BJ (cell line): ENCODE data around the gene HSCB. TPM values are rescaled to one million over a fixed set of nuclear protein-coding genes. Genes with fewer than 3 reads are reported as not detected.
"Not testable (repeated sequence)": the region's sequence is repeated elsewhere in the genome, so short reads cannot be mapped to it uniquely, and the experiment has no call there.

Experiments used
- CTCF ChIA-PET: fragments of 350-600 bp; formaldehyde crosslinking; extraction: SDS; loops from one replicate; lab custom pipeline; 2021; ENCODE audit warnings: antibody characterized with exemption, inconsistent platforms; lab: Yijun Ruan, JAX
- POLR2A ChIA-PET: fragments of 300-600 bp; sonication (Branson Sonifier 250); formaldehyde crosslinking; extraction: SDS; loops from one replicate; lab custom pipeline; 2021; ENCODE audit warnings: antibody characterized with exemption; lab: Charles Lee
- DNase-seq: peaks from one replicate; pipeline ENCODE4 v3.0.0-alpha.2; 2011; ENCODE audit warnings: low read depth
- H3K27me3 ChIP-seq: 2 replicates; pipeline ENCODE4 v1.6.0; 2011; ENCODE audit warnings: low read length; ENCODE audit not compliant: control insufficient read depth, insufficient read depth
- H3K36me3 ChIP-seq: 2 replicates; pipeline ENCODE4 v1.5.1; 2011; ENCODE audit warnings: low read length; ENCODE audit not compliant: control insufficient read depth, insufficient read depth
- H3K4me3 ChIP-seq: 2 replicates; pipeline ENCODE4 v1.5.1; 2011; ENCODE audit warnings: low read depth, mild to moderate bottlenecking, control low read depth, low read length
- CTCF ChIP-seq: IDR thresholded peaks from 2 replicates; pipeline ENCODE4 v1.5.1; 2011; ENCODE audit warnings: low read depth, mild to moderate bottlenecking, control low read depth, inconsistent platforms, low read length, moderate library complexity; ENCODE audit not compliant: insufficient read depth
- polyA plus RNA-seq: library from polyadenylated mRNA; depleted of rRNA; stranded (reverse); fragments of >200 nt; gene quantifications from 2 replicates; pipeline ENCODE4 v1.2.3, GENCODE V29; 2011

HSCB gene
- polyA plus RNA-seq, 1 experiment = 12.7 TPM

- Histone ChIP-seq H3K36me3 (no peaks in the 10 kb centered on the region), H3K27me3 (no peaks in the 10 kb centered on the region), H3K4me3 (no peak overlapping the region)
- no peak for DNase-seq
- TF ChIP-seq CTCF = no peak
- ChIA-PET CTCF (no interaction called here), POLR2A (no interaction called here)
Observed at GRCh38 chr22:28728621-28729313, 13.1 kb upstream of the HSCB start.

GRCh38 chr22:28730179-28730578 is 11.7 kb upstream of the HSCB start:
- POLR2A ChIA-PET = no interaction called here
- CTCF ChIA-PET = no interaction called here
- no peak for DNase-seq

GRCh38 chr22:28734393-28734792 is 7.4 kb upstream of the HSCB start:
- DNase-seq = no peak
- Histone ChIP-seq H3K4me3 (no peak overlapping the region), H3K27me3 (no peaks in the 10 kb centered on the region), H3K36me3 (no peaks in the 10 kb centered on the region; the same call in none of the 2 replicates)
- CTCF ChIA-PET = no interaction called here
- POLR2A ChIA-PET = no interaction called here
- TF ChIP-seq CTCF = no peak

More at GRCh38 chr22:28730179-28730578, 11.7 kb upstream of the HSCB start:
- H3K4me3 ChIP-seq = no peak overlapping the region
- H3K36me3 ChIP-seq = no peaks in the 10 kb centered on the region; the same call in none of the 2 replicates
- H3K27me3 ChIP-seq = no peaks in the 10 kb centered on the region
- TF ChIP-seq CTCF = no peak

- Histone ChIP-seq H3K4me3 (no peak overlapping the region), H3K27me3 (no peaks in the 10 kb centered on the region), H3K36me3 (no peaks in the 10 kb centered on the region; the same call in none of the 2 replicates)
- no peak for DNase-seq
- TF ChIP-seq CTCF = no peak
- CTCF ChIA-PET = interaction anchor here (0.6 to 0.7 kb wide), 2 partner anchors 16 to 21 kb away, joined by 3 to 4 read pairs; no protein-coding TSS in a partner anchor
- POLR2A ChIA-PET = no interaction called here
Observed at GRCh38 chr22:28736301-28737155, 5.3 kb upstream of the HSCB start.

GRCh38 chr22:28737701-28738100 is 4.1 kb upstream of the HSCB start:
- DNase-seq = no peak
- Histone ChIP-seq H3K4me3 (no peak overlapping the region), H3K36me3 (no peaks in the 10 kb centered on the region; the same call in none of the 2 replicates), H3K27me3 (no peaks in the 10 kb centered on the region)
- ChIA-PET CTCF (interaction anchor here (1.2 kb wide), 1 partner anchor 12 kb away, joined by 3 read pairs; no protein-coding TSS in a partner anchor), POLR2A (no interaction called here)
- no peak for TF ChIP-seq CTCF

- DNase-seq, H3K4me3 ChIP-seq, H3K27me3 ChIP-seq, POLR2A ChIA-PET, CTCF ChIA-PET, H3K36me3 ChIP-seq: not testable (repeated sequence)
Observed at GRCh38 chr22:28738876-28739275, 3.0 kb upstream of the HSCB start.
